ENCODE data around the gene TMEM220. TPM values are rescaled to one million over a fixed set of nuclear protein-coding genes. Genes with fewer than 3 reads are reported as not detected.

The TMEM220 gene
- total RNA-seq, 2 donors from 2014 or later = 1.4 to 10.9 TPM

GRCh38 chr17:10738521-10739258, 8.9 kb upstream of the TMEM220 start:
- H3K4me3 ChIP-seq (ENCODE audit: low read length) = no peak overlapping the region
- no peak overlapping the region for H3K27ac Mint-ChIP-seq
- no peaks in the 10 kb centered on the region for H3K36me3 ChIP-seq (ENCODE audit: control insufficient read depth, insufficient read depth, low read length)
- 81 to 84% methylated on average over 3 to 5 of the region's 5 CpGs for WGBS, 2 experiments (ENCODE audit: insufficient coverage in 1 of 2, insufficient read length in 1 of 2)
- H3K36me3 Mint-ChIP-seq (ENCODE audit: low read depth) = no peaks in the 10 kb centered on the region
- DNase-seq = peak; percentile 32
- no peaks in the 10 kb centered on the region for H3K9me3 ChIP-seq (ENCODE audit: control insufficient read depth, low read length)
- no peak for TF ChIP-seq CTCF (conservative IDR thresholded peaks at IDR 0.05)
- no peaks in the 10 kb centered on the region for H3K27me3 ChIP-seq (ENCODE audit: control insufficient read depth, insufficient read depth, low read length, poor library complexity, severe bottlenecking)
- H3K9me3 Mint-ChIP-seq = no peaks in the 10 kb centered on the region
- H3K4me1 ChIP-seq (ENCODE audit: control insufficient read depth, insufficient read depth, low read length) = no peaks in the 10 kb centered on the region
- H3K4me1 Mint-ChIP-seq = peaks cover 2% of the 10 kb centered on the region
- H3K27ac ChIP-seq (ENCODE audit: low read depth, low read length) = no peak overlapping the region
- H3K4me3 Mint-ChIP-seq = no peak overlapping the region
- H3K27me3 Mint-ChIP-seq (ENCODE audit: insufficient read depth) = peaks cover 4% of the 10 kb centered on the region
- no peak overlapping the region for H3K9ac ChIP-seq (ENCODE audit: extremely low read depth, low read length, poor library complexity, severe bottlenecking)

GRCh38 chr17:10737736-10738135, 7.9 kb upstream of the TMEM220 start:
- Histone ChIP-seq H3K27ac (ENCODE audit: low read depth, low read length) (no peak overlapping the region), H3K9ac (ENCODE audit: extremely low read depth, low read length, poor library complexity, severe bottlenecking) (no peak overlapping the region), H3K9me3 (ENCODE audit: control insufficient read depth, low read length) (no peaks in the 10 kb centered on the region), H3K4me3 (ENCODE audit: low read length) (no peak overlapping the region), H3K4me1 (ENCODE audit: control insufficient read depth, insufficient read depth, low read length) (no peaks in the 10 kb centered on the region), H3K27me3 (ENCODE audit: control insufficient read depth, insufficient read depth, low read length, poor library complexity, severe bottlenecking) (no peaks in the 10 kb centered on the region), H3K36me3 (ENCODE audit: control insufficient read depth, insufficient read depth, low read length) (no peaks in the 10 kb centered on the region)
- peaks cover 4% of the 10 kb centered on the region for H3K27me3 Mint-ChIP-seq (ENCODE audit: insufficient read depth)
- no peaks in the 10 kb centered on the region for H3K9me3 Mint-ChIP-seq
- WGBS, 2 experiments (ENCODE audit: insufficient coverage in 1 of 2, insufficient read length in 1 of 2) = 82 to 100% methylated on average over 1 to 3 of the region's 3 CpGs
- H3K36me3 Mint-ChIP-seq (ENCODE audit: low read depth) = no peaks in the 10 kb centered on the region
- no peak for DNase-seq
- no peak overlapping the region for H3K4me3 Mint-ChIP-seq
- peaks cover 2% of the 10 kb centered on the region for H3K4me1 Mint-ChIP-seq
- H3K27ac Mint-ChIP-seq = no peak overlapping the region
- TF ChIP-seq CTCF (conservative IDR thresholded peaks at IDR 0.05) = no peak

GRCh38 chr17:10737168-10737622, 7.4 kb upstream of the TMEM220 start:
- Mint-ChIP-seq H3K27me3 (ENCODE audit: insufficient read depth) (peaks cover 4% of the 10 kb centered on the region), H3K4me1 (peaks cover 2% of the 10 kb centered on the region), H3K27ac (no peak overlapping the region), H3K36me3 (ENCODE audit: low read depth) (no peaks in the 10 kb centered on the region), H3K4me3 (no peak overlapping the region), H3K9me3 (no peaks in the 10 kb centered on the region)
- peak; percentile 92 for DNase-seq
- Histone ChIP-seq H3K4me1 (ENCODE audit: control insufficient read depth, insufficient read depth, low read length) (no peaks in the 10 kb centered on the region), H3K9me3 (ENCODE audit: control insufficient read depth, low read length) (no peaks in the 10 kb centered on the region), H3K27me3 (ENCODE audit: control insufficient read depth, insufficient read depth, low read length, poor library complexity, severe bottlenecking) (no peaks in the 10 kb centered on the region), H3K27ac (ENCODE audit: low read depth, low read length) (no peak overlapping the region), H3K9ac (ENCODE audit: extremely low read depth, low read length, poor library complexity, severe bottlenecking) (no peak overlapping the region), H3K36me3 (ENCODE audit: control insufficient read depth, insufficient read depth, low read length) (no peaks in the 10 kb centered on the region), H3K4me3 (ENCODE audit: low read length) (no peak overlapping the region)
- WGBS, 2 experiments (ENCODE audit: insufficient coverage in 1 of 2, insufficient read length in 1 of 2) = 20 to 78% methylated on average over 1 to 6 of the region's 6 CpGs
- TF ChIP-seq CTCF (conservative IDR thresholded peaks at IDR 0.05) = peak; percentile 88
